Trophoblast cell (in vitro differentiated cells and primary cell): ENCODE measurements around the gene DSE.

ENCODE experiments used
- DNase-seq, 2 donors: peaks; one replicate each; pipeline ENCODE4 v3.0.0-alpha.2; 2016
- H2AFZ ChIP-seq: 2 replicates; pipeline ENCODE4 v1.6.1; 2013; ENCODE audit warnings: low read length, moderate library complexity, mild to moderate bottlenecking; ENCODE audit not compliant: insufficient read depth, poor library complexity
- H2AK5ac ChIP-seq: 2 replicates; pipeline ENCODE4 v1.6.1; 2013; ENCODE audit warnings: mild to moderate bottlenecking, low read length
- H2BK120ac ChIP-seq: 2 replicates; pipeline ENCODE4 v1.6.1; 2013; ENCODE audit warnings: low read length, mild to moderate bottlenecking, moderate library complexity; ENCODE audit not compliant: insufficient read depth, poor library complexity
- H2BK12ac ChIP-seq: 2 replicates; pipeline ENCODE4 v1.6.1; 2013; ENCODE audit warnings: mild to moderate bottlenecking, low read length, moderate library complexity
- H2BK5ac ChIP-seq: 2 replicates; pipeline ENCODE4 v1.6.1; 2013; ENCODE audit warnings: low read length, low read depth, moderate library complexity, mild to moderate bottlenecking; ENCODE audit not compliant: poor library complexity
- H3K14ac ChIP-seq: 2 replicates; pipeline ENCODE4 v1.6.1; 2013; ENCODE audit warnings: mild to moderate bottlenecking, low read length
- H3K18ac ChIP-seq: 2 replicates; pipeline ENCODE4 v1.6.1; 2013; ENCODE audit warnings: mild to moderate bottlenecking, low read length
- H3K23ac ChIP-seq: 2 replicates; pipeline ENCODE4 v1.6.1; 2013; ENCODE audit warnings: low read length
- H3K27ac ChIP-seq: 2 replicates; pipeline ENCODE4 v1.5.1; 2013; ENCODE audit warnings: low read depth, mild to moderate bottlenecking, inconsistent platforms, low read length, moderate library complexity
- H3K27me3 ChIP-seq: 2 replicates; pipeline ENCODE4 v1.6.1; 2013; ENCODE audit warnings: inconsistent platforms, mild to moderate bottlenecking, low read length, moderate library complexity; ENCODE audit not compliant: insufficient read depth
- H3K36me3 ChIP-seq, 2 experiments: 1 replicate in 1 of 2; 2 replicates in 1 of 2; pipeline ENCODE4 v1.6.1; 2013; ENCODE audit warnings: low read length in 2 of 2, mild to moderate bottlenecking in 2 of 2, moderate library complexity in 1 of 2; ENCODE audit not compliant: insufficient read depth in 2 of 2, control insufficient read depth in 1 of 2
- H3K4ac ChIP-seq: 2 replicates; pipeline ENCODE4 v1.6.1; 2013; ENCODE audit warnings: low read depth, mild to moderate bottlenecking, low read length, moderate library complexity
- H3K4me1 ChIP-seq, 2 experiments: 1 replicate in 1 of 2; 2 replicates in 1 of 2; pipeline ENCODE4 v1.6.1; 2013; ENCODE audit warnings: low read length in 2 of 2, mild to moderate bottlenecking in 2 of 2, moderate library complexity in 1 of 2; ENCODE audit not compliant: insufficient read depth in 2 of 2, control insufficient read depth in 1 of 2
- H3K4me2 ChIP-seq: 2 replicates; pipeline ENCODE4 v1.6.1; 2013; ENCODE audit warnings: inconsistent platforms, mild to moderate bottlenecking, low read length, moderate library complexity
- H3K4me3 ChIP-seq: 2 replicates; pipeline ENCODE4 v1.5.1; 2013; ENCODE audit warnings: mild to moderate bottlenecking, low read depth, low read length, inconsistent platforms
- H3K79me1 ChIP-seq: one replicate; pipeline ENCODE4 v1.6.1; 2013; ENCODE audit warnings: low read length
- H3K79me2 ChIP-seq: 2 replicates; pipeline ENCODE4 v1.6.1; 2013; ENCODE audit warnings: low read length, mild to moderate bottlenecking; ENCODE audit not compliant: control insufficient read depth, insufficient read depth, poor library complexity
- H3K9ac ChIP-seq: 2 replicates; pipeline ENCODE4 v1.6.1; 2013; ENCODE audit warnings: mild to moderate bottlenecking, low read length
- H3K9me3 ChIP-seq: 2 replicates; pipeline ENCODE4 v1.6.1; 2013; ENCODE audit warnings: low read depth, mild to moderate bottlenecking, control low read depth, inconsistent platforms, low read length; ENCODE audit not compliant: insufficient read depth
- H4K12ac ChIP-seq: 2 replicates; pipeline ENCODE4 v1.6.1; 2013; ENCODE audit warnings: low read depth, mild to moderate bottlenecking, low read length, moderate library complexity
- H4K8ac ChIP-seq: 2 replicates; pipeline ENCODE4 v1.6.1; 2013; ENCODE audit warnings: low read depth, mild to moderate bottlenecking, low read length, moderate library complexity
- H4K91ac ChIP-seq: one replicate; pipeline ENCODE4 v1.6.1; 2013; ENCODE audit warnings: low read depth, mild to moderate bottlenecking, low read length, moderate library complexity
- WGBS: extraction: QIAGEN DNeasy Blood & Tissue Kit; methylation state at CpG from one replicate; pipeline ENCODE4 v1.1.7; 2013; ENCODE audit warnings: missing lambda C conversion rate; ENCODE audit not compliant: insufficient read length, insufficient coverage; ENCODE audit errors: extremely low coverage; 5-methylcytosine and 5-hydroxymethylcytosine counted together

The DSE gene

GRCh38 chr6:116411284-116411623 is 40.5 kb downstream of the DSE start:
- Histone ChIP-seq H3K4me1 (no peaks in the 10 kb centered on the region), H4K8ac (no peak overlapping the region), H3K36me3 (peaks cover 2% of the 10 kb centered on the region in 2 experiments), H3K9ac (no peak overlapping the region), H3K18ac (no peak overlapping the region), H3K27me3 (no peaks in the 10 kb centered on the region), H3K4ac (no peak overlapping the region), H2AK5ac (no peak overlapping the region), H2BK12ac (no peak overlapping the region), H2AFZ (no peak overlapping the region), H4K12ac (no peak overlapping the region), H3K14ac (no peak overlapping the region), H3K23ac (no peak overlapping the region), H3K79me1 (no peaks in the 10 kb centered on the region), H3K4me2 (no peak overlapping the region), H2BK5ac (no peak overlapping the region), H2BK120ac (no peak overlapping the region), H3K27ac (no peak overlapping the region), H4K91ac (no peak overlapping the region), H3K9me3 (no peaks in the 10 kb centered on the region), H3K4me3 (no peak overlapping the region), H3K79me2 (peaks cover 1% of the 10 kb centered on the region)
- no peak for DNase-seq
- no CpG with 5 or more reads among the region's 4 CpGs for WGBS

GRCh38 chr6:116412270-116412669 is 41.5 kb downstream of the DSE start:
- no peak overlapping the region for H3K27ac ChIP-seq

GRCh38 chr6:116413357-116413756 is 42.6 kb downstream of the DSE start:
- Histone ChIP-seq H3K9me3 (no peaks in the 10 kb centered on the region), H2AFZ (no peak overlapping the region), H2BK12ac (no peak overlapping the region), H3K14ac (no peak overlapping the region), H3K79me2 (peaks cover 1% of the 10 kb centered on the region), H2BK5ac (no peak overlapping the region), H2AK5ac (no peak overlapping the region), H4K91ac (no peak overlapping the region), H3K27me3 (no peaks in the 10 kb centered on the region), H3K36me3 (peaks cover 2% of the 10 kb centered on the region in 2 experiments), H3K4me2 (no peak overlapping the region), H4K12ac (no peak overlapping the region), H2BK120ac (no peak overlapping the region), H3K18ac (no peak overlapping the region), H3K9ac (no peak overlapping the region), H3K79me1 (no peaks in the 10 kb centered on the region), H3K4me1 (no peaks in the 10 kb centered on the region), H3K4me3 (no peak overlapping the region), H3K27ac (no peak overlapping the region), H3K4ac (no peak overlapping the region), H4K8ac (no peak overlapping the region), H3K23ac (no peak overlapping the region)
- no peak for DNase-seq
- no CpG with 5 or more reads among the region's 1 CpG for WGBS

More at GRCh38 chr6:116412270-116412669, 41.5 kb downstream of the DSE start:
- Histone ChIP-seq H2BK12ac (no peak overlapping the region), H3K79me1 (no peaks in the 10 kb centered on the region), H3K23ac (no peak overlapping the region), H3K9me3 (no peaks in the 10 kb centered on the region), H3K27me3 (no peaks in the 10 kb centered on the region), H4K91ac (no peak overlapping the region), H2AK5ac (no peak overlapping the region), H4K8ac (no peak overlapping the region), H3K4ac (no peak overlapping the region), H3K36me3 (peaks cover 2% of the 10 kb centered on the region in 2 experiments), H2AFZ (no peak overlapping the region), H3K18ac (no peak overlapping the region), H2BK120ac (no peak overlapping the region), H2BK5ac (no peak overlapping the region), H3K4me1 (no peaks in the 10 kb centered on the region), H3K14ac (no peak overlapping the region), H3K4me3 (no peak overlapping the region), H3K4me2 (no peak overlapping the region), H3K9ac (no peak overlapping the region), H4K12ac (no peak overlapping the region), H3K79me2 (peaks cover 1% of the 10 kb centered on the region)
- no peak for DNase-seq

GRCh38 chr6:116417661-116418060 is 46.9 kb downstream of the DSE start:
- no CpG with 5 or more reads among the region's 3 CpGs for WGBS

More at GRCh38 chr6:116417661-116418060, 46.9 kb downstream of the DSE start:
- Histone ChIP-seq H4K12ac (no peak overlapping the region), H2BK12ac (no peak overlapping the region), H4K91ac (no peak overlapping the region), H4K8ac (no peak overlapping the region), H3K9ac (no peak overlapping the region), H3K79me2 (no peaks in the 10 kb centered on the region), H2AK5ac (no peak overlapping the region), H3K18ac (no peak overlapping the region), H2BK5ac (no peak overlapping the region), H2BK120ac (no peak overlapping the region), H3K4ac (no peak overlapping the region), H3K9me3 (no peaks in the 10 kb centered on the region), H3K79me1 (no peaks in the 10 kb centered on the region), H3K4me3 (no peak overlapping the region), H3K4me2 (no peak overlapping the region), H3K14ac (no peak overlapping the region), H3K36me3 (no peaks in the 10 kb centered on the region), H3K27me3 (no peaks in the 10 kb centered on the region), H3K4me1 (no peaks in the 10 kb centered on the region), H3K27ac (no peak overlapping the region), H3K23ac (no peak overlapping the region), H2AFZ (no peak overlapping the region)
- no peak for DNase-seq
